ENCODE data around the gene PLPP2.

GRCh38 chr19:330503-330902 lies 39.3 kb upstream of the PLPP2 start:
- TF ChIP-seq CTCF (IDR thresholded peaks at IDR 0.05; ENCODE audit: low read depth, low read length): no peak
- no peak for TF ChIP-seq POLR2A (IDR thresholded peaks at IDR 0.05; ENCODE audit: extremely low read depth, insufficient read length)

Data from NB4 (cell line).